HCT116 (cell line): ENCODE data around the gene RAD54L2. TPM values are rescaled to one million over a fixed set of nuclear protein-coding genes. Genes with fewer than 3 reads are reported as not detected.
"Not testable (repeated sequence)": the region's sequence is repeated elsewhere in the genome, so short reads cannot be mapped to it uniquely, and the experiment has no call there.

Experiments used
- ATAC-seq: fragments of 200-7000 bp; cut with Tn5 transposase; 2 replicates; pipeline ENCODE4 v1.9.1; 2020; ENCODE audit warnings: mild to moderate bottlenecking, moderate library complexity
- BruUV-seq: library from RNA; stranded (reverse); fragments of 400-500 nt; replicated peaks from 2 replicates; lab custom pipeline; 2021; lab: Mats Ljungman, UMichigan
- CTCF ChIA-PET: fragments of 300-600 bp; sonication (Branson Sonifier 250); formaldehyde crosslinking; loops from one replicate; lab custom pipeline; 2021; ENCODE audit warnings: antibody characterized with exemption; lab: Charles Lee
- POLR2A ChIA-PET: fragments of 300-600, 350-600 bp; sonication (Branson Sonifier 250); formaldehyde crosslinking; loops from one replicate; lab custom pipeline; 2021; ENCODE audit warnings: antibody characterized with exemption; lab: Charles Lee
- RAD21 ChIA-PET, 2 experiments: fragments of 300-600 bp; sonication (Branson Sonifier 250); formaldehyde crosslinking; loops; one replicate each; lab custom pipeline; 2023; ENCODE audit warnings: low total read pairs in 2 of 2; ENCODE audit not compliant: uncharacterized antibody in 2 of 2, unreplicated experiment in 2 of 2, low non-redundant PET in 1 of 2; lab: Charles Lee
- DNase-seq: peaks from one replicate; pipeline ENCODE4 v3.0.0-alpha.2; 2010; ENCODE audit warnings: low read depth, low spot score
- H2AFZ ChIP-seq: fragments of 200-600 bp; shearing (Covaris generic), sonication (generic); 2 replicates; pipeline ENCODE4 v1.6.1; 2017; ENCODE audit warnings: low read depth, mixed run types, mixed read lengths, antibody characterized with exemption, low read length; ENCODE audit not compliant: poor library complexity, severe bottlenecking
- H3K27ac ChIP-seq: 2 replicates; pipeline ENCODE4 v1.5.1; 2012; ENCODE audit warnings: low read depth, low read length
- H3K27me3 ChIP-seq: fragments of 200-600 bp; sonication (generic); 2 replicates; pipeline ENCODE4 v1.6.1; 2016; ENCODE audit warnings: mixed run types, low read length, mixed read lengths; ENCODE audit not compliant: insufficient read depth
- H3K36me3 ChIP-seq, 2 experiments: fragments of 200-500 bp in 1 of 2; fragments of 200-600 bp in 1 of 2; sonication (Bioruptor generic) in 1 of 2; sonication (generic) in 1 of 2; 2 replicates each; pipeline versions ENCODE4 v1.5.1 to v1.6.1; 2014 to 2016; ENCODE audit warnings: low read length in 2 of 2, inconsistent platforms in 1 of 2, mixed read lengths in 1 of 2, mixed run types in 1 of 2; ENCODE audit not compliant: insufficient read depth in 2 of 2, control insufficient read depth in 1 of 2
- H3K4me1 ChIP-seq, 2 experiments: fragments of 200-600 bp in 1 of 2; sonication (generic) in 1 of 2; 2 replicates each; pipeline versions ENCODE4 v1.5.1 to v1.6.1; 2012 to 2017; ENCODE audit warnings: low read length in 2 of 2, inconsistent platforms in 1 of 2, mild to moderate bottlenecking in 1 of 2, mixed read lengths in 1 of 2, mixed run types in 1 of 2, moderate library complexity in 1 of 2; ENCODE audit not compliant: insufficient read depth in 2 of 2, control insufficient read depth in 1 of 2
- H3K4me2 ChIP-seq: fragments of 200-600 bp; sonication (generic); 2 replicates; pipeline ENCODE4 v1.6.1; 2017; ENCODE audit warnings: mixed run types, low read length, mixed read lengths
- H3K4me3 ChIP-seq, 2 experiments: fragments of 200-600 bp in 1 of 2; sonication (generic) in 1 of 2; replicated peaks in 1 of 2; 2 replicates each; pipeline ENCODE4 v1.5.1; 2011 to 2016; ENCODE audit warnings: low read length in 2 of 2, control low read depth in 1 of 2, low read depth in 1 of 2, mild to moderate bottlenecking in 1 of 2, mixed read lengths in 1 of 2, mixed run types in 1 of 2
- H3K79me2 ChIP-seq: fragments of 200-600 bp; sonication (generic); 2 replicates; pipeline ENCODE4 v1.6.1; 2017; ENCODE audit warnings: mild to moderate bottlenecking, mixed run types, low read length, moderate library complexity, mixed read lengths; ENCODE audit not compliant: insufficient read depth
- H3K9ac ChIP-seq: fragments of 200-600 bp; sonication (generic); 2 replicates; pipeline ENCODE4 v1.6.1; 2016; ENCODE audit warnings: low read length, mixed read lengths
- H3K9me2 ChIP-seq: fragments of 200-600 bp; sonication (generic), shearing (Covaris generic); 2 replicates; pipeline ENCODE4 v1.6.1; 2017; ENCODE audit warnings: mixed run types, mild to moderate bottlenecking, moderate library complexity; ENCODE audit not compliant: insufficient read depth
- H3K9me3 ChIP-seq, 2 experiments: fragments of 200-500 bp in 1 of 2; fragments of 200-600 bp in 1 of 2; sonication (Bioruptor generic) in 1 of 2; sonication (generic) in 1 of 2; 2 replicates each; pipeline ENCODE4 v1.6.1; 2014 to 2017; ENCODE audit warnings: low read length in 2 of 2, mixed read lengths in 2 of 2, inconsistent platforms in 1 of 2, low read depth in 1 of 2, mild to moderate bottlenecking in 1 of 2, mixed run types in 1 of 2, moderate library complexity in 1 of 2; ENCODE audit not compliant: control insufficient read depth in 1 of 2, insufficient read depth in 1 of 2
- H4K20me1 ChIP-seq: fragments of 200-600 bp; sonication (generic), shearing (Covaris generic); 2 replicates; pipeline ENCODE4 v1.6.1; 2017; ENCODE audit warnings: mixed run types, mild to moderate bottlenecking, moderate library complexity; ENCODE audit not compliant: insufficient read depth
- CBX3 ChIP-seq: IDR thresholded peaks from 2 replicates; pipeline ENCODE4 v1.6.1; 2012; ENCODE audit warnings: low read depth
- EZH2 ChIP-seq: fragments of 200-600 bp; sonication (generic); IDR thresholded peaks from 2 replicates; pipeline ENCODE4 v1.6.1; 2017; ENCODE audit warnings: antibody characterized with exemption, mixed run types
- JUND ChIP-seq: IDR thresholded peaks from 2 replicates; pipeline ENCODE4 v1.6.1; 2012
- RAD21 ChIP-seq: IDR thresholded peaks from 2 replicates; pipeline ENCODE4 v1.6.1; 2012; ENCODE audit warnings: low read depth, mild to moderate bottlenecking
- SIN3A ChIP-seq: IDR thresholded peaks from 2 replicates; pipeline ENCODE4 v1.6.1; 2012; ENCODE audit warnings: low read depth
- SRF ChIP-seq: IDR thresholded peaks from 2 replicates; pipeline ENCODE4 v1.6.1; 2012; ENCODE audit warnings: low read depth
- ZBTB33 ChIP-seq: IDR thresholded peaks from 2 replicates; pipeline ENCODE4 v1.6.1; 2011; ENCODE audit warnings: mild to moderate bottlenecking, low read length, moderate library complexity; ENCODE audit not compliant: insufficient replicate concordance; ENCODE audit errors: extremely low read depth
- intact Hi-C: fragments of 100-400 bp; cut with micrococcal nuclease; formaldehyde crosslinking; loops from 2 replicates; pipeline ENCODE4 v1.10.0; 2022
- total RNA-seq: library from RNA; stranded (reverse); gene quantifications from one replicate; pipeline ENCODE4 v1.2.1, GENCODE V29; 2021; ENCODE audit not compliant: unreplicated experiment

RAD54L2 gene
- total RNA-seq, 1 experiment from 2014 or later = 20.2 TPM

DNA sequence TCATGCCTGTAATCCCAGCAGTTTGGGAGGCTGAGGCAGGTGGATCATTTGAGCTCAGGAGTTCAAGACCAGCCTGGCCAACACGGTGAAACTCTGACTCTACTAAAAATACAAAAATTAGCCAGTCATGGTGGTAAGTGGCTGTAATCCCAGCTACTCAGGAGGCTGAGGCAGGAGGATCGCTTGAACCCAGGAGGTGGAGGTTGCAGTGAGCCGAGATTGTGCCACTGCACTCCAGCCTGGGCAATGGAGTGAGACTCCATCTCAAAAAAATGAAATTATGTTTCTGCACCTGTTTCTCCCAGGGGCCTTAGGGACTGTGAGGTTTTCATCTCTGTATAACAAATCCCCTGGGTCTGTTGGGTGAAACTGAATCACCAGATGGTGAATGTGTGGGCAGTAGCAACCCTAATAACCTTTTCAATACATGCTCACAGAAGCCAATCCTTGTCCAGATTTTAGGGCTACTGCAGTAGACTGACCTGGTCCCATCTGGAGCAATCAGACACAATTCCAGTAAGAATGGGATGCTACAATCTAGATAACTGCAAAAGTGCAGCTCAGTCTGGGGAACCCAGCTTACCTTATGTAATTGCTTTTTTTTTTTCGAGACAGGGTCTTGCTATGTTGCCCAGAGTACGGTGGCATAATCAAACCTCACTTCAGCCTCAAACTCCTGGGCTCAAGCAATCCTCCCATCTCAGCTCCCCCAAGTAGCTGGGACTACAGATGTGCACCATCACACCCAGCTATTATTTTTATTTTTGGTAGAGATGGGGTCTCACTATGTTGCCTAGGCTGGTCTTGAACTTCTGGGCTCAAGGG lies 17.4 kb upstream of the RAD54L2 start:
- BruUV-seq, H3K27ac ChIP-seq, H3K4me1 ChIP-seq, H2AFZ ChIP-seq, RAD21 ChIA-PET, H3K9me3 ChIP-seq, H4K20me1 ChIP-seq, H3K9ac ChIP-seq, H3K9me2 ChIP-seq, ATAC-seq, H3K4me2 ChIP-seq, intact Hi-C loops, H3K4me3 ChIP-seq, H3K27me3 ChIP-seq, H3K36me3 ChIP-seq, DNase-seq, H3K79me2 ChIP-seq: not testable (repeated sequence)
- POLR2A ChIA-PET = interaction anchor here (1.6 kb wide), 1 partner anchor 21 kb away, joined by 5 read pairs; the partner anchor contains the start of gene DCAF1
- CTCF ChIA-PET = interaction anchor here (2.7 kb wide), 1 partner anchor 19 kb away, joined by 7 read pairs; no protein-coding TSS in a partner anchor

DNA sequence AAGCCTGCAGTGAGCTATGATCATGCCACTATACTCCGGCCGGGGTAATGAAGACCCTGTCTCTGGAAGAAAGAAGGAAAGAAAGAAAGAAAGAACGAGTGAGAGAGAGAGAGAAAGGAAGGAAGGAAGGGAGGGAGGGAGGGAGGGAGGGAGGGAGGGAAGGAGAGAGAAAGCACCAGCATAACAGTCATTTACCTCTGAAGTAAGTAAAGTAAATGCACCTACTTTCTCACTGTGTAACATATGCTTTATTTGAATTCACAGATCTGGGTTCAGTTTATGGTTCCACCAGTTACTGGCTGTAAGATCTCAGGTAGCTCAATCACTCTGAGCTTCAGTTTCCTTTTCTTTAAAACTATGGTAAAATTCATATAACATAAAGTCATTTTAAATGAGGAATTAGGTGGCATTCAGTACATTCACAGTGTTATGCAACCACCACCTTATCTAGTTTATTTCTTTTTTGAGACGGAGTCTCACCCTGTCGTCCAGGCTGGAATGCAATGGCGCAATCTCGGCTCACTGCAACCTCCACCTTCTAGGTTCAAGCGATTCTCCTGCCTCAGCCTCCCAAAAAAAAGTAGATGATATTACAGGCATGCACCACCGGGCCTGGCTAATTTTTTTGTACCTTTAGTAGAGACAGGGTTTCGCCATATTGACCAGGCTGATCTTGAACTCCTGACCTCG lies 16.1 kb upstream of the RAD54L2 start:
- Histone ChIP-seq H3K4me1 (no peaks in the 10 kb centered on the region), H3K4me3 (no peak overlapping the region), H3K4me2 (no peak overlapping the region), H3K36me3 (no peaks in the 10 kb centered on the region), H3K9me3 (no peaks in the 10 kb centered on the region), H3K9me2 (no peaks in the 10 kb centered on the region), H3K9ac (no peak overlapping the region), H2AFZ (no peak overlapping the region), H3K27me3 (0 out of 2 replicates have a peak, but pooled peaks cover 6% of the 10 kb centered on the region), H4K20me1 (no peaks in the 10 kb centered on the region), H3K27ac (no peak overlapping the region), H3K79me2 (no peaks in the 10 kb centered on the region)
- no peak for ATAC-seq
- no TSS peak for BruUV-seq
- CTCF ChIA-PET = interaction anchor here (2.7 kb wide), 1 partner anchor 20 kb away, joined by 7 read pairs; no protein-coding TSS in a partner anchor
- POLR2A ChIA-PET = interaction anchor here (1.6 kb wide), 1 partner anchor 23 kb away, joined by 5 read pairs; the partner anchor contains the start of gene DCAF1
- no peak for DNase-seq
- intact Hi-C loops = no loop called here
- RAD21 ChIA-PET = no interaction called here
- TF ChIP-seq RAD21 (no peak), JUND (no peak), SRF (no peak), SIN3A (no peak), EZH2 (no peak), ZBTB33 (no peak), CBX3 (no peak)

GRCh38 chr3:51524874-51525273 lies 13.6 kb upstream of the RAD54L2 start:
- H3K4me2 ChIP-seq, H3K9me3 ChIP-seq, H3K9ac ChIP-seq, DNase-seq, H4K20me1 ChIP-seq, H3K4me1 ChIP-seq, ATAC-seq, CTCF ChIA-PET, H2AFZ ChIP-seq, intact Hi-C loops, H3K27ac ChIP-seq, RAD21 ChIA-PET, POLR2A ChIA-PET, H3K27me3 ChIP-seq, BruUV-seq, H3K36me3 ChIP-seq, H3K79me2 ChIP-seq, H3K9me2 ChIP-seq, H3K4me3 ChIP-seq: not testable (repeated sequence)
